PC-9 (cell line): ENCODE data around the gene HPN. TPM values are rescaled to one million over a fixed set of nuclear protein-coding genes. Genes with fewer than 3 reads are reported as not detected.

Experiments used
- BruUV-seq: library from RNA; stranded (reverse); fragments of 400-500 nt; replicated peaks from 2 replicates; lab custom pipeline; 2021; lab: Mats Ljungman, UMichigan
- CTCF ChIA-PET: fragments of 300-600 bp; sonication (Branson Sonifier 250); formaldehyde crosslinking; loops from one replicate; lab custom pipeline; 2022; ENCODE audit warnings: antibody characterized with exemption; lab: Charles Lee
- POLR2A ChIA-PET: fragments of 300-600 bp; sonication (Branson Sonifier 250); formaldehyde crosslinking; loops from one replicate; lab custom pipeline; 2022; ENCODE audit warnings: antibody characterized with exemption; ENCODE audit not compliant: unreplicated experiment; lab: Charles Lee
- DNase-seq, 2 experiments: peaks; one replicate each; pipeline versions ENCODE4 v3.0.0 to v3.0.0-alpha.2; 2015 to 2022; ENCODE audit warnings: mixed read lengths in 1 of 2
- H2AFZ ChIP-seq: fragments of 200-600 bp; sonication (generic); 2 replicates; pipeline ENCODE4 v1.8.1; 2017; ENCODE audit warnings: antibody characterized with exemption
- H3F3A ChIP-seq: fragments of 200-600 bp; sonication (generic); 2 replicates; pipeline ENCODE4 v1.8.1; 2017; ENCODE audit warnings: antibody characterized with exemption, mild to moderate bottlenecking, low read depth; ENCODE audit not compliant: insufficient read depth
- H3K27ac ChIP-seq: fragments of 200-600 bp; sonication (generic); 2 replicates; pipeline ENCODE4 v1.6.1; 2016; ENCODE audit warnings: mixed run types
- H3K27me3 ChIP-seq: fragments of 200-600 bp; sonication (generic); 2 replicates; pipeline ENCODE4 v1.6.1; 2016; ENCODE audit warnings: low read depth, mixed run types; ENCODE audit not compliant: insufficient read depth
- H3K36me3 ChIP-seq: fragments of 200-600 bp; sonication (generic); 2 replicates; pipeline ENCODE4 v1.6.1; 2016; ENCODE audit warnings: low read depth, mixed run types
- H3K4me1 ChIP-seq: fragments of 200-600 bp; sonication (generic); replicated peaks from 2 replicates; pipeline ENCODE4 v1.6.1; 2016; ENCODE audit warnings: mixed run types; ENCODE audit not compliant: insufficient read depth
- H3K4me2 ChIP-seq: fragments of 200-600 bp; sonication (generic); 2 replicates; pipeline ENCODE4 v1.6.1; 2017; ENCODE audit warnings: mixed run types
- H3K4me3 ChIP-seq: fragments of 200-600 bp; sonication (generic); 2 replicates; pipeline ENCODE4 v1.6.1; 2016; ENCODE audit warnings: mixed run types
- H3K79me2 ChIP-seq: fragments of 200-600 bp; sonication (generic); 2 replicates; pipeline ENCODE4 v1.6.1; 2017; ENCODE audit warnings: low read depth, mixed run types
- H3K9me2 ChIP-seq: fragments of 200-600 bp; sonication (generic); 2 replicates; pipeline ENCODE4 v1.8.1; 2017; ENCODE audit warnings: mild to moderate bottlenecking; ENCODE audit not compliant: insufficient read depth
- H3K9me3 ChIP-seq: fragments of 200-600 bp; sonication (generic); 2 replicates; pipeline ENCODE4 v1.8.1; 2016; ENCODE audit warnings: low read depth; ENCODE audit not compliant: insufficient read depth
- H4K20me1 ChIP-seq: fragments of 200-600 bp; sonication (generic); 2 replicates; pipeline ENCODE4 v1.8.1; 2017; ENCODE audit not compliant: insufficient read depth
- CTCF ChIP-seq: fragments of 200-600 bp; sonication (generic); conservative IDR thresholded peaks from 2 replicates; pipeline ENCODE4 v1.6.1; 2017; ENCODE audit warnings: mixed run types, antibody characterized with exemption, mild to moderate bottlenecking, moderate library complexity
- EZH2 ChIP-seq: fragments of 200-600 bp; sonication (generic); IDR thresholded peaks from 2 replicates; pipeline ENCODE4 v1.8.0; 2017; ENCODE audit warnings: antibody characterized with exemption, low read depth
- intact Hi-C: fragments of 100-400 bp; cut with micrococcal nuclease; formaldehyde crosslinking; loops from one replicate; pipeline ENCODE4 v1.10.0; 2022; ENCODE audit not compliant: unreplicated experiment
- total RNA-seq: library from RNA; stranded (reverse); gene quantifications from 2 replicates; pipeline ENCODE4 v1.2.3, GENCODE V29; 2021

Gene HPN
- total RNA-seq, 1 experiment from 2014 or later, result 12.3 TPM

GRCh38 chr19:35000647-35001501 is 40.6 kb upstream of the HPN start:
- BruUV-seq, result no TSS peak
- CTCF ChIA-PET, result no interaction called here
- TF ChIP-seq EZH2, result no peak
- no peak for TF ChIP-seq CTCF
- no peaks in the 10 kb centered on the region for H3K9me2 ChIP-seq
- peaks cover 20% of the 10 kb centered on the region for H3K79me2 ChIP-seq
- H3K27me3 ChIP-seq, result no peaks in the 10 kb centered on the region
- H3K36me3 ChIP-seq, result no peaks in the 10 kb centered on the region
- H2AFZ ChIP-seq, result peak overlapping the region; percentile 39
- intact Hi-C loops, result no loop called here
- H4K20me1 ChIP-seq, result no peaks in the 10 kb centered on the region
- peaks cover 37% of the 10 kb centered on the region for H3F3A ChIP-seq
- peak overlapping the region; percentile 75 for H3K4me3 ChIP-seq
- no peaks in the 10 kb centered on the region for H3K9me3 ChIP-seq
- H3K4me2 ChIP-seq, result peak overlapping the region; percentile 92
- DNase-seq, result no peak
- POLR2A ChIA-PET, result interaction anchor here (0.5 kb wide), 1 partner anchor 17 kb away, joined by 3 read pairs; no protein-coding TSS in a partner anchor
- H3K27ac ChIP-seq, result no peak overlapping the region
- H3K4me1 ChIP-seq, result peaks cover 35% of the 10 kb centered on the region

- no peak overlapping the region for H3K4me3 ChIP-seq
- intact Hi-C loops, result loop anchor here (2.0 kb wide), 1 partner anchor 121 kb away; no protein-coding TSS in a partner anchor
- DNase-seq, result no peak
- no peak overlapping the region for H3K27ac ChIP-seq
- BruUV-seq, result no TSS peak
- no peaks in the 10 kb centered on the region for H4K20me1 ChIP-seq
- peaks cover 46% of the 10 kb centered on the region for H3F3A ChIP-seq
- no peaks in the 10 kb centered on the region for H3K27me3 ChIP-seq
- CTCF ChIA-PET, result no interaction called here
- H3K4me2 ChIP-seq, result peak overlapping the region; percentile 92
- TF ChIP-seq EZH2 (no peak), CTCF (no peak)
- no peaks in the 10 kb centered on the region for H3K36me3 ChIP-seq
- POLR2A ChIA-PET, result no interaction called here
- H3K9me3 ChIP-seq, result no peaks in the 10 kb centered on the region
- H3K79me2 ChIP-seq, result peaks cover 20% of the 10 kb centered on the region
- H3K9me2 ChIP-seq, result no peaks in the 10 kb centered on the region
- H2AFZ ChIP-seq, result no peak overlapping the region
- peaks cover 44% of the 10 kb centered on the region for H3K4me1 ChIP-seq
These were observed 39.4 kb upstream of the HPN start for GRCh38 chr19:35002037-35002535.

GRCh38 chr19:35004517-35005255 is 36.8 kb upstream of the HPN start:
- CTCF ChIA-PET, result no interaction called here
- Histone ChIP-seq H3K4me2 (no peak overlapping the region), H3K9me3 (no peaks in the 10 kb centered on the region), H3F3A (peaks cover 54% of the 10 kb centered on the region), H3K4me3 (no peak overlapping the region), H3K9me2 (no peaks in the 10 kb centered on the region), H3K4me1 (peaks cover 44% of the 10 kb centered on the region), H3K27ac (no peak overlapping the region), H3K36me3 (no peaks in the 10 kb centered on the region; the same call in 1 of the 2 replicates), H2AFZ (no peak overlapping the region), H4K20me1 (no peaks in the 10 kb centered on the region), H3K79me2 (peaks cover 26% of the 10 kb centered on the region), H3K27me3 (no peaks in the 10 kb centered on the region)
- intact Hi-C loops, result no loop called here
- BruUV-seq, result no TSS peak
- DNase-seq, result no peak
- POLR2A ChIA-PET, result interaction anchor here (0.5 kb wide), 1 partner anchor 620 kb away, joined by 27 read pairs; no protein-coding TSS in a partner anchor
- no peak for TF ChIP-seq EZH2
- no peak for TF ChIP-seq CTCF
